IMR-90 (cell line): Measurements from ENCODE around the gene PLD1. TPM values are rescaled to one million over a fixed set of nuclear protein-coding genes. Genes with fewer than 3 reads are reported as not detected.

ENCODE experiments used
- ATAC-seq: fragments of 200-7000 bp; cut with Tn5 transposase; 2 replicates; pipeline ENCODE4 v1.9.1; 2020; ENCODE audit warnings: low read depth, mild to moderate bottlenecking, moderate library complexity
- BruUV-seq: library from RNA; stranded (reverse); fragments of 400-500 nt; replicated peaks from 2 replicates; lab custom pipeline; 2021; lab: Mats Ljungman, UMichigan
- CTCF ChIA-PET: fragments of 300-600 bp; formaldehyde crosslinking; extraction: SDS; loops from one replicate; lab custom pipeline; 2021; ENCODE audit warnings: antibody characterized with exemption; lab: Yijun Ruan, JAX
- POLR2A ChIA-PET: fragments of 300-600 bp; sonication (Branson Sonifier 250); formaldehyde crosslinking; loops from one replicate; lab custom pipeline; 2022; ENCODE audit warnings: antibody characterized with exemption; ENCODE audit not compliant: unreplicated experiment; lab: Charles Lee
- DNase-seq: peaks from one replicate; pipeline ENCODE4 v3.0.0; 2013
- H2AFZ ChIP-seq: replicated peaks from 2 replicates; pipeline ENCODE3; 2013; ENCODE audit warnings: low read length, mild to moderate bottlenecking; ENCODE audit not compliant: poor library complexity
- H2AK5ac ChIP-seq: 2 replicates; pipeline ENCODE4 v1.6.1; 2013; ENCODE audit warnings: low read depth, low read length, inconsistent platforms
- H2AK9ac ChIP-seq: replicated peaks from 2 replicates; pipeline ENCODE3; 2013; ENCODE audit warnings: mild to moderate bottlenecking, low read depth, low read length, moderate library complexity; ENCODE audit not compliant: poor library complexity
- H2BK120ac ChIP-seq: 2 replicates; pipeline ENCODE4 v1.6.1; 2013; ENCODE audit warnings: low read depth, low read length, inconsistent platforms
- H2BK15ac ChIP-seq: 3 replicates; pipeline ENCODE4 v1.6.1; 2013; ENCODE audit warnings: low read depth, low read length, inconsistent platforms
- H2BK20ac ChIP-seq: 2 replicates; pipeline ENCODE4 v1.6.1; 2013; ENCODE audit warnings: low read depth, mild to moderate bottlenecking, inconsistent platforms, low read length, moderate library complexity
- H2BK5ac ChIP-seq: 2 replicates; pipeline ENCODE4 v1.6.1; 2013; ENCODE audit warnings: mild to moderate bottlenecking, low read depth, low read length, inconsistent platforms; ENCODE audit not compliant: poor library complexity, severe bottlenecking
- H3K14ac ChIP-seq: replicated peaks from 2 replicates; pipeline ENCODE4 v1.6.1; 2013; ENCODE audit warnings: low read depth, low read length, inconsistent platforms
- H3K18ac ChIP-seq: 2 replicates; pipeline ENCODE4 v1.6.1; 2013; ENCODE audit warnings: low read depth, low read length, control low read depth
- H3K23ac ChIP-seq: 2 replicates; pipeline ENCODE4 v1.6.1; 2013; ENCODE audit warnings: low read depth, low read length, inconsistent platforms
- H3K27ac ChIP-seq: 2 replicates; pipeline ENCODE4 v1.5.1; 2013; ENCODE audit warnings: mild to moderate bottlenecking, control low read depth, low read length; ENCODE audit not compliant: insufficient read depth
- H3K27me3 ChIP-seq: 2 replicates; pipeline ENCODE4 v1.6.1; 2013; ENCODE audit warnings: low read length; ENCODE audit not compliant: control insufficient read depth, insufficient read depth
- H3K36me3 ChIP-seq: 2 replicates; pipeline ENCODE4 v1.6.1; 2013; ENCODE audit warnings: low read length, mixed read lengths; ENCODE audit not compliant: control insufficient read depth, insufficient read depth
- H3K4ac ChIP-seq: 2 replicates; pipeline ENCODE4 v1.6.1; 2013; ENCODE audit warnings: low read depth, low read length, inconsistent platforms
- H3K4me1 ChIP-seq: 2 replicates; pipeline ENCODE4 v1.6.1; 2013; ENCODE audit warnings: low read length, mixed read lengths; ENCODE audit not compliant: control insufficient read depth, insufficient read depth
- H3K4me2 ChIP-seq: 2 replicates; pipeline ENCODE4 v1.6.1; 2013; ENCODE audit warnings: low read depth, mild to moderate bottlenecking, control low read depth, low read length, moderate library complexity
- H3K4me3 ChIP-seq: 2 replicates; pipeline ENCODE4 v1.5.1; 2013; ENCODE audit warnings: low read depth, mild to moderate bottlenecking, control low read depth, low read length, moderate library complexity; ENCODE audit not compliant: insufficient read depth
- H3K56ac ChIP-seq: 2 replicates; pipeline ENCODE4 v1.6.1; 2013; ENCODE audit warnings: low read length, inconsistent platforms; ENCODE audit not compliant: insufficient read depth; ENCODE audit errors: extremely low read depth
- H3K79me1 ChIP-seq, 2 experiments: 2 replicates each; pipeline ENCODE4 v1.6.1; 2013; ENCODE audit warnings: low read length in 2 of 2, inconsistent platforms in 1 of 2, low read depth in 1 of 2
- H3K9ac ChIP-seq: 2 replicates; pipeline ENCODE4 v1.6.1; 2013; ENCODE audit warnings: low read depth, low read length, control low read depth
- H3K9me1 ChIP-seq: 2 replicates; pipeline ENCODE4 v1.6.1; 2013; ENCODE audit warnings: low read length, inconsistent platforms; ENCODE audit not compliant: insufficient read depth
- H3K9me3 ChIP-seq: 2 replicates; pipeline ENCODE4 v1.6.1; 2013; ENCODE audit warnings: low read length; ENCODE audit not compliant: control insufficient read depth, insufficient read depth
- H4K20me1 ChIP-seq: 2 replicates; pipeline ENCODE4 v1.6.1; 2013; ENCODE audit warnings: low read length, inconsistent platforms; ENCODE audit not compliant: insufficient read depth
- H4K5ac ChIP-seq: 2 replicates; pipeline ENCODE4 v1.6.1; 2013; ENCODE audit warnings: mild to moderate bottlenecking, low read depth, low read length, control low read depth
- H4K8ac ChIP-seq, 2 experiments: 2 replicates each; pipeline ENCODE4 v1.6.1; 2013; ENCODE audit warnings: low read depth in 2 of 2, low read length in 2 of 2, control low read depth in 1 of 2, inconsistent platforms in 1 of 2
- H4K91ac ChIP-seq: 2 replicates; pipeline ENCODE4 v1.6.1; 2013; ENCODE audit warnings: low read depth, low read length, inconsistent platforms; ENCODE audit not compliant: insufficient read depth
- RAD21 ChIP-seq: IDR thresholded peaks from 2 replicates; pipeline ENCODE4 v1.6.1; 2012; ENCODE audit warnings: low read length, improper control_type of control experiment
- WGBS, 2 experiments: methylation state at CpG; one replicate each; pipeline versions ENCODE4 v1.1.5 to v1.1.7; 2013; ENCODE audit warnings: missing lambda C conversion rate in 2 of 2; ENCODE audit not compliant: insufficient read length in 1 of 2; ENCODE audit errors: extremely low coverage in 2 of 2; 5-methylcytosine and 5-hydroxymethylcytosine counted together
- dilution Hi-C: fragments of 300-500 bp; cut with HindIII; formaldehyde crosslinking; loops from one replicate; pipeline ENCODE4 v1.14.3; 2018; ENCODE audit warnings: low sequenced_read_pairs; ENCODE audit not compliant: unreplicated experiment
- in situ Hi-C: fragments of 300-500 bp; cut with MboI; formaldehyde crosslinking; loops from 3 replicates; pipeline ENCODE4 v1.14.3; 2019; ENCODE audit warnings: low sequenced_read_pairs, inconsistent platforms, mixed read lengths
- intact Hi-C: fragments of 100-400 bp; cut with micrococcal nuclease; formaldehyde crosslinking; loops from 2 replicates; pipeline ENCODE4 v1.10.0; 2022
- polyA plus RNA-seq, 3 experiments: library from polyadenylated mRNA; depleted of rRNA; stranded (reverse); fragments of >200 nt; gene quantifications; 2 replicates each; pipeline ENCODE4 v1.2.3, GENCODE V29; 2012; ENCODE audit warnings: low replicate concordance in 1 of 3
- total RNA-seq: library from RNA; depleted of rRNA; stranded (reverse); fragments of >200 nt; gene quantifications from 2 replicates; pipeline ENCODE4 v1.2.3, GENCODE V29; 2012

The PLD1 gene
- total and polyA plus RNA-seq, 2 of the 4 experiments (the other 2 are of a cell fraction): 3.3 to 9.7 TPM

- no peak overlapping the region for H4K8ac ChIP-seq
- H2AK5ac ChIP-seq: no peak overlapping the region
- no peak overlapping the region for H4K91ac ChIP-seq
- H3K27ac ChIP-seq: no peak overlapping the region
- H3K36me3 ChIP-seq: no peaks in the 10 kb centered on the region
- H2BK20ac ChIP-seq: no peak overlapping the region
- H3K9me3 ChIP-seq: no peaks in the 10 kb centered on the region
- H2AFZ ChIP-seq: no peak overlapping the region
- BruUV-seq: no TSS peak
- 61% methylated on average over 3 of the region's 5 CpGs; no CpG with 5 or more reads in 1 of the 2 experiments for WGBS, 2 experiments
- intact Hi-C loops (loop anchor here (5.0 kb wide), 1 partner anchor 96 kb away; no protein-coding TSS in a partner anchor), dilution Hi-C loops (no loop called here), in situ Hi-C loops (loop anchor here (25.0 kb wide), 1 partner anchor 791 kb away; no protein-coding TSS in a partner anchor)
- H3K23ac ChIP-seq: no peak overlapping the region
- TF ChIP-seq RAD21: no peak
- ChIA-PET CTCF (no interaction called here), POLR2A (no interaction called here)
- H3K4me1 ChIP-seq: peaks cover 3% of the 10 kb centered on the region; the same call in 1 of the 2 replicates
- no peak for ATAC-seq
- H4K20me1 ChIP-seq: peaks cover 7% of the 10 kb centered on the region; the same call in 1 of the 2 replicates
- H3K18ac ChIP-seq: no peak overlapping the region
- H3K9me1 ChIP-seq: peaks cover 2% of the 10 kb centered on the region; the same call in 1 of the 2 replicates
- no peak overlapping the region for H3K4me3 ChIP-seq
- H3K9ac ChIP-seq: no peak overlapping the region
- H2BK5ac ChIP-seq: no peak overlapping the region
- no peak overlapping the region for H3K14ac ChIP-seq
- H2AK9ac ChIP-seq: no peak overlapping the region
- H3K56ac ChIP-seq: no peak overlapping the region
- H3K27me3 ChIP-seq: no peaks in the 10 kb centered on the region
- 0 out of 4 replicates have a peak, but pooled peaks cover 0 to 2% of the 10 kb centered on the region in 2 experiments for H3K79me1 ChIP-seq
- no peak overlapping the region for H2BK15ac ChIP-seq
- H3K4ac ChIP-seq: no peak overlapping the region
- no peak overlapping the region for H2BK120ac ChIP-seq
- DNase-seq: peak; percentile 20
- no peak overlapping the region for H4K5ac ChIP-seq
- H3K4me2 ChIP-seq: no peak overlapping the region
Measured at GRCh38 chr3:171753025-171753472, 57.2 kb downstream of the PLD1 start.
